GM12878 (cell line): ENCODE measurements around the gene KCNJ14.

Experiments used
- EP300 ChIP-seq, 2 experiments: fragments of 150-350 bp in 1 of 2; IDR thresholded peaks; 2 replicates each; pipeline ENCODE4 v1.6.1; 2011 to 2012; ENCODE audit warnings: low read depth in 2 of 2, low read length in 2 of 2, borderline replicate concordance in 1 of 2, improper control_type of control experiment in 1 of 2, inconsistent platforms in 1 of 2; ENCODE audit not compliant: control insufficient read depth in 1 of 2
- FOXK2 ChIP-seq: fragments of 450-650 bp; IDR thresholded peaks from 2 replicates; pipeline ENCODE4 v1.6.1; 2017; ENCODE audit warnings: mild to moderate bottlenecking, moderate library complexity
- FOXM1 ChIP-seq: IDR thresholded peaks from 2 replicates; pipeline ENCODE4 v1.6.1; 2012; ENCODE audit warnings: low read depth, mild to moderate bottlenecking, inconsistent platforms, low read length, moderate library complexity
- HDAC2 ChIP-seq: fragments of 200-600 bp; sonication (generic); IDR thresholded peaks from 2 replicates; pipeline ENCODE4 v1.6.1; 2017
- KAT2A ChIP-seq: conservative IDR thresholded peaks from 2 replicates; pipeline ENCODE4 v1.6.1; 2011; ENCODE audit warnings: low read depth, low read length; ENCODE audit not compliant: control insufficient read depth
- NR2C2 ChIP-seq: IDR thresholded peaks from 2 replicates; pipeline ENCODE4 v1.6.1; 2011; ENCODE audit warnings: borderline replicate concordance, low read depth; ENCODE audit not compliant: control insufficient read depth, insufficient read length
- SIN3A ChIP-seq: IDR thresholded peaks from 2 replicates; pipeline ENCODE4 v1.6.1; 2012; ENCODE audit warnings: low read depth, low read length, improper control_type of control experiment
- SMC3 ChIP-seq: IDR thresholded peaks from 2 replicates; pipeline ENCODE4 v1.6.1; 2011; ENCODE audit warnings: low read length, improper control_type of control experiment, borderline replicate concordance
- TF ChIP-seq, protein P1 (sequence below): IDR thresholded peaks from 2 replicates; pipeline ENCODE4 v1.6.1; 2012; ENCODE audit warnings: mild to moderate bottlenecking, low read depth, low read length
- TF ChIP-seq, protein P2 (sequence below): IDR thresholded peaks from 2 replicates; pipeline ENCODE4 v1.6.1; 2012; ENCODE audit warnings: low read length, inconsistent platforms
- TF ChIP-seq, protein P3 (sequence below): IDR thresholded peaks from 2 replicates; pipeline ENCODE4 v1.6.1; 2011; ENCODE audit warnings: mild to moderate bottlenecking, low read depth, low read length, moderate library complexity; ENCODE audit not compliant: insufficient replicate concordance
- TF ChIP-seq, protein P4 (sequence below), 3 experiments: IDR thresholded peaks in 2 of 3; conservative IDR thresholded peaks in 1 of 3; 2 replicates each; pipeline ENCODE4 v1.5.1; 2011; ENCODE audit warnings: low read depth in 3 of 3, low read length in 3 of 3, mild to moderate bottlenecking in 3 of 3, control low read depth in 2 of 3, moderate library complexity in 2 of 3, inconsistent platforms in 1 of 3, mixed read lengths in 1 of 3; ENCODE audit not compliant: control insufficient read depth in 2 of 3, insufficient read depth in 1 of 3; ENCODE audit errors: extremely low read depth in 1 of 3
- TF ChIP-seq, protein P5 (sequence below): IDR thresholded peaks from 2 replicates; pipeline ENCODE4 v1.6.1; 2011; ENCODE audit warnings: low read depth, low read length, improper control_type of control experiment, borderline replicate concordance

DNA sequence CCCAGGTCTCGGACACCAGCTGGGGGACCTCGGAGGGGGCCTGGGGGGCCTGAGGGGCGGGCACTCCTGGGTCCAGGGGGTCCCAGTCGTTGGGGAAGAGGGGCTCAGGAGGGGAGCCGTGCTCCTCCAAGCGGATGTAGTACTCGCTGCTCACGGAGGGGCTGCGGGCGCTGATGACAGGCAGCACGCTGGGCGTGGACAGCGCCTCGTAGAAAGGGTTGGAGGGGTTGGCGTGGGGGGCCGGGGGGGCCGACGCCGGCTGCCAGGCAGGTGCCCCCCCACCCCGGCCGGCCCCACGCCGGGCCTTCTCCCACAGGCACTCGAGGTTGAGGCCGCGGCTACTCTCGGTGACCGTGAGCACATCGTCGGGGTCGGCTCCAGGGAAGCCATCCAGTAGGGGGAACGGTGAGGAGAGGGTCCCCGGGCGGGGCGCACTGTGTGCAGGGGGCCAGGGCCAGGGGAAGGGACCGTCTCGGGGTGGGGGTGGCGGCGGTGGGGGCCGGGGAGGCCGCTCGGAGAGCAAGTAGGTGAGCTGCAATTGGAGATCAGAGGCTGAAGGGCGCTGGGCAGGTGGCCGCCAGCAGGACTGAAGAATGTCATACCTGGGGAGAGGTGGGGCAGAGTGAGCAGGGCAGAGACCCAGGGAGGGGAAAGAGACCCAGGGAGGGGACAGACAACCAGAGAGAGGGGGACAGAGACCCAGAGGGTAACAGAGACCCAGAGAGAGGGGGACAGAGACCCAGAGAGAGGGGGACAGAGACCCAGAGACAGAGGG, 44.1 kb downstream of the KCNJ14 start:
- TF ChIP-seq NR2C2: no peak
- TF ChIP-seq, protein P1, sequence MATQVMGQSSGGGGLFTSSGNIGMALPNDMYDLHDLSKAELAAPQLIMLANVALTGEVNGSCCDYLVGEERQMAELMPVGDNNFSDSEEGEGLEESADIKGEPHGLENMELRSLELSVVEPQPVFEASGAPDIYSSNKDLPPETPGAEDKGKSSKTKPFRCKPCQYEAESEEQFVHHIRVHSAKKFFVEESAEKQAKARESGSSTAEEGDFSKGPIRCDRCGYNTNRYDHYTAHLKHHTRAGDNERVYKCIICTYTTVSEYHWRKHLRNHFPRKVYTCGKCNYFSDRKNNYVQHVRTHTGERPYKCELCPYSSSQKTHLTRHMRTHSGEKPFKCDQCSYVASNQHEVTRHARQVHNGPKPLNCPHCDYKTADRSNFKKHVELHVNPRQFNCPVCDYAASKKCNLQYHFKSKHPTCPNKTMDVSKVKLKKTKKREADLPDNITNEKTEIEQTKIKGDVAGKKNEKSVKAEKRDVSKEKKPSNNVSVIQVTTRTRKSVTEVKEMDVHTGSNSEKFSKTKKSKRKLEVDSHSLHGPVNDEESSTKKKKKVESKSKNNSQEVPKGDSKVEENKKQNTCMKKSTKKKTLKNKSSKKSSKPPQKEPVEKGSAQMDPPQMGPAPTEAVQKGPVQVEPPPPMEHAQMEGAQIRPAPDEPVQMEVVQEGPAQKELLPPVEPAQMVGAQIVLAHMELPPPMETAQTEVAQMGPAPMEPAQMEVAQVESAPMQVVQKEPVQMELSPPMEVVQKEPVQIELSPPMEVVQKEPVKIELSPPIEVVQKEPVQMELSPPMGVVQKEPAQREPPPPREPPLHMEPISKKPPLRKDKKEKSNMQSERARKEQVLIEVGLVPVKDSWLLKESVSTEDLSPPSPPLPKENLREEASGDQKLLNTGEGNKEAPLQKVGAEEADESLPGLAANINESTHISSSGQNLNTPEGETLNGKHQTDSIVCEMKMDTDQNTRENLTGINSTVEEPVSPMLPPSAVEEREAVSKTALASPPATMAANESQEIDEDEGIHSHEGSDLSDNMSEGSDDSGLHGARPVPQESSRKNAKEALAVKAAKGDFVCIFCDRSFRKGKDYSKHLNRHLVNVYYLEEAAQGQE: no peak
- TF ChIP-seq, protein P2, sequence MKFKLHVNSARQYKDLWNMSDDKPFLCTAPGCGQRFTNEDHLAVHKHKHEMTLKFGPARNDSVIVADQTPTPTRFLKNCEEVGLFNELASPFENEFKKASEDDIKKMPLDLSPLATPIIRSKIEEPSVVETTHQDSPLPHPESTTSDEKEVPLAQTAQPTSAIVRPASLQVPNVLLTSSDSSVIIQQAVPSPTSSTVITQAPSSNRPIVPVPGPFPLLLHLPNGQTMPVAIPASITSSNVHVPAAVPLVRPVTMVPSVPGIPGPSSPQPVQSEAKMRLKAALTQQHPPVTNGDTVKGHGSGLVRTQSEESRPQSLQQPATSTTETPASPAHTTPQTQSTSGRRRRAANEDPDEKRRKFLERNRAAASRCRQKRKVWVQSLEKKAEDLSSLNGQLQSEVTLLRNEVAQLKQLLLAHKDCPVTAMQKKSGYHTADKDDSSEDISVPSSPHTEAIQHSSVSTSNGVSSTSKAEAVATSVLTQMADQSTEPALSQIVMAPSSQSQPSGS: no peak
- TF ChIP-seq FOXK2: no peak
- TF ChIP-seq, protein P3, sequence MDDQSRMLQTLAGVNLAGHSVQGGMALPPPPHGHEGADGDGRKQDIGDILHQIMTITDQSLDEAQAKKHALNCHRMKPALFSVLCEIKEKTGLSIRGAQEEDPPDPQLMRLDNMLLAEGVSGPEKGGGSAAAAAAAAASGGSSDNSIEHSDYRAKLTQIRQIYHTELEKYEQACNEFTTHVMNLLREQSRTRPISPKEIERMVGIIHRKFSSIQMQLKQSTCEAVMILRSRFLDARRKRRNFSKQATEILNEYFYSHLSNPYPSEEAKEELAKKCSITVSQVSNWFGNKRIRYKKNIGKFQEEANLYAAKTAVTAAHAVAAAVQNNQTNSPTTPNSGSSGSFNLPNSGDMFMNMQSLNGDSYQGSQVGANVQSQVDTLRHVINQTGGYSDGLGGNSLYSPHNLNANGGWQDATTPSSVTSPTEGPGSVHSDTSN: no peak
- TF ChIP-seq KAT2A: no peak
- no peak for TF ChIP-seq EP300 (IDR thresholded peaks at IDR 0.05; ENCODE audit: borderline replicate concordance in 1 of 2, control insufficient read depth in 1 of 2, low read depth in 2 of 2, low read length in 2 of 2)
- TF ChIP-seq, protein P4, sequence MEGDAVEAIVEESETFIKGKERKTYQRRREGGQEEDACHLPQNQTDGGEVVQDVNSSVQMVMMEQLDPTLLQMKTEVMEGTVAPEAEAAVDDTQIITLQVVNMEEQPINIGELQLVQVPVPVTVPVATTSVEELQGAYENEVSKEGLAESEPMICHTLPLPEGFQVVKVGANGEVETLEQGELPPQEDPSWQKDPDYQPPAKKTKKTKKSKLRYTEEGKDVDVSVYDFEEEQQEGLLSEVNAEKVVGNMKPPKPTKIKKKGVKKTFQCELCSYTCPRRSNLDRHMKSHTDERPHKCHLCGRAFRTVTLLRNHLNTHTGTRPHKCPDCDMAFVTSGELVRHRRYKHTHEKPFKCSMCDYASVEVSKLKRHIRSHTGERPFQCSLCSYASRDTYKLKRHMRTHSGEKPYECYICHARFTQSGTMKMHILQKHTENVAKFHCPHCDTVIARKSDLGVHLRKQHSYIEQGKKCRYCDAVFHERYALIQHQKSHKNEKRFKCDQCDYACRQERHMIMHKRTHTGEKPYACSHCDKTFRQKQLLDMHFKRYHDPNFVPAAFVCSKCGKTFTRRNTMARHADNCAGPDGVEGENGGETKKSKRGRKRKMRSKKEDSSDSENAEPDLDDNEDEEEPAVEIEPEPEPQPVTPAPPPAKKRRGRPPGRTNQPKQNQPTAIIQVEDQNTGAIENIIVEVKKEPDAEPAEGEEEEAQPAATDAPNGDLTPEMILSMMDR (IDR thresholded peaks at IDR 0.05 in 2 of 3, conservative IDR thresholded peaks at IDR 0.05 in 1 of 3; ENCODE audit: control insufficient read depth in 2 of 3, extremely low read depth in 1 of 3, insufficient read depth in 1 of 3, low read depth in 3 of 3, low read length in 3 of 3): no peak
- TF ChIP-seq, protein P5, sequence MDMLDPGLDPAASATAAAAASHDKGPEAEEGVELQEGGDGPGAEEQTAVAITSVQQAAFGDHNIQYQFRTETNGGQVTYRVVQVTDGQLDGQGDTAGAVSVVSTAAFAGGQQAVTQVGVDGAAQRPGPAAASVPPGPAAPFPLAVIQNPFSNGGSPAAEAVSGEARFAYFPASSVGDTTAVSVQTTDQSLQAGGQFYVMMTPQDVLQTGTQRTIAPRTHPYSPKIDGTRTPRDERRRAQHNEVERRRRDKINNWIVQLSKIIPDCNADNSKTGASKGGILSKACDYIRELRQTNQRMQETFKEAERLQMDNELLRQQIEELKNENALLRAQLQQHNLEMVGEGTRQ: no peak
- TF ChIP-seq FOXM1: no peak
- TF ChIP-seq SIN3A: no peak
- TF ChIP-seq HDAC2: no peak
- no peak for TF ChIP-seq SMC3
